HUDEP-2 (cell line): ENCODE data around the gene NFIC.
"Not testable (repeated sequence)": the region's sequence is repeated elsewhere in the genome, so short reads cannot be mapped to it uniquely, and the experiment has no call there.

ENCODE experiments used
- DNase-seq, 76 experiments: peaks; one replicate each; lab custom pipeline; 2025; ENCODE audit not compliant: unreplicated experiment in 76 of 76; lab: John Stamatoyannopoulos, UW

Gene NFIC

GRCh38 chr19:3370214-3370720 lies 3.9 kb downstream of the NFIC start:
- no peak for DNase-seq

DNA sequence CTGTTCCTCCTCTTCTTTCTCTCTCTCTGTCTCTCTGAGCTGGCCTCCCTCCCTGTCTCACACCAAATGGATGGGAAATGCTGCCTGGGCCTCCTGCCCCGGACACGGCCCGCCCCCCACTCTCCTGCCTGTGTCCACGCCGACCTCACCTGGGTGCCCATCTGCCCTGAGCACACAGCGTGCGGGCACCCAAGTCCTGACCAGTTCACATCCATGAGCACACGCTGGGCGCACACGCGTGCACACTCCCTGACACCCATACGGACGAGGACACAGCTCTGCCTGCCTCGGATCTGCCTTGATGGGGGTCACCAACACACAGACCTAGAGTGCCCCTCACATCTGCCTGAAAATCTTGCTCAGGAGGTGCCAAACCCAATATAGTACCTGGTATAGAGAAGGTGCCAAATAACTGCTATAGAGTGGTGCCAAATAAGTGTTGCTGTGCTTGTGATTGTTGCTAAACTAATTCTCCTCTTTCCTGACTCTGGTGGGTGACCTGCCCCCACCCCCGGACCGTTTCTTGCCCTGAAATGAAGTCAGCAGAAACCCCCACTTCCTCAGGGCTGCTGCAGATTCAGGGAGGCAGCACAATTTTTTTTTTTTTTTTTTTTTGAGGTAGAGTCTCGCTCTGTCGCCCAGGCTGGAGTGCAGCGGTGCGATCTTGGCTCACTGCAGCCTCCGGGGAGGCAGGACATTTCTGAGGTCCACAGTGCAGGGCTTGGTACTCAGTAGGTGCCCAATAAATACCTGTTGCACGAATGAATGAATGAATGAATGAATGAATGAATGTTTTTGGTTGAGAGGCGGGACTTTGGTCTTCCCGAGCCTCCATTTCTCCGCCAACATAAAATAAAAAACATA lies 4.6 kb downstream of the NFIC start:
- no peak for DNase-seq

- DNase-seq: no peak
Observed at GRCh38 chr19:3372413-3372812, 6.0 kb downstream of the NFIC start.

- DNase-seq: no peak
Observed at GRCh38 chr19:3373971-3374368, 7.6 kb downstream of the NFIC start.

DNA sequence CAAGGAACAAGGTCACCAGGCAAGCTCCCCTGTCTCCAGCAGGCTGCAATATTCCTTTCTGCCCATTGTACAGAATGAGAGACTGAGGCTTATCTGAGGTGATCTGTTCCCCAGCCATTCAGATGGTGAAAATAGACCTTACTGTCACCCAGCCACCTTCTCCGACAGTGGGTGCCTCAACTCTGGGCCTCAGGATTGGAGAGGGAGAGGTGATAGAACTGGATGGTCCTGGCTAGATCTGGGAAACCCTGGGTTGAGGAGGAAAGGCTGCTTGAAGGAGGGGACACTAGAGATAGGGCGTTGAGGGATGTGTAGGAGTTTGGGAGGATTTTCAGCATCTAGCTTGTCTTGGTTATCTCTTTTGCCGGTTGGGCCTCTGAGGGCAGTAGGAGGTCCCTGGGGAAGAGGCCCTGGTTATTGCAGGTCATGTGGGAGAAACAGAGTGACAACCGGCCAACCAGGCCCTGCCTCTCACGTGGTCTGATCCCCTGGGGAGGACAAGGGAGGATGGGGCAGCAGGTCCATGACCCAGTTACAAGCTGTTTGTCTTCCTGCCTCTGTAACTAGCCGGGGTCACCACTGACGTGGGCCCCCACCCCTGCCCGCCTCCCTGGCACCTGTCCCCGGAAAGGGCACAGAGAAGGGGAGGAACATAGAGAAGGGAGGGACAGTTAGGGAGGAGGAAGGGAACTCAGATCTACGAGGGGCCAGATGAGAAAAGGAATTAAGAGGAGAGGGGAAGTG lies 8.2 kb downstream of the NFIC start:
- peak in 72 of 76 experiments; percentile 43 to 88 (median 71) for DNase-seq

DNA sequence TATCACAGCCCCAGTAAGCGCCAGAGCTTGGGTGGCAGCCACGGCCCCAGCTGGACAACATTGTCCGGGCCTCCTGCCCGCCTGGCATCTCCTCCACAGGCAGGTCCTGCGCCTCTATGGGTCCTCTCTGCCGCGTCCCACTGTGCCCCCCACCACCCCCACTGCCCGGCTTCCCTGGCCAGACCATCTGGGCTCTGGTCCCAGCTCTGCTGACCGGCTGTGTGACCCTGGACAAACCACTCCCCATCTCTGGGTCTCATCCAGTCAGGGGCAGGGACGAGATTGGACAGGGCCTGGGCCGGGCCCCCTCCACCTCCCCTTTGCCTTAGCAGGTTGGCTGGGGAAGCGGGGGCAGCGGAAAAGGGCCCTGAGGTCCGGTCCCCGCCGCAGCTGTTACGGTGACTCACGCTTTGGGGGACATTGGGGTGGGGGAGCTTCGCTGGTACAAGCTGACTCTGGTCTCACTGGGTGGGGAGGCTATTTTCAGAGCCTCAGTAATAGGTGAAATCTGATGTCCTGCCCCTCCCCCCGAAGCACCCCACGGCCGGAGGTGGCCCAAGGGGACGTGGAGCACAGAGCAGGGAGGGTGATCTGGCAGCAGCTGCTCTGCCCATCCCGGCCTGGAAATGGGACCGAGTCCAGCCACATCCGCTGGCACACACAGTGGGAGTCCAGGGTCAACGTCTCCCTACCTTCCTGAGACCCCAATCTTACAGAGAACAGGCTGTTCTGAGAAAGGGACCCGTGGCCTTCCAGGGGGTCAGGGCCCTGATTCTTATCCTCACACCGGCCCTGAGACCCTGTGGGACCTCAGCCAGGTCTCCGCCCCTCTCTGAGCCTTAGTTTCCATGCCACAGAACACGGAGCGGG lies 9.1 kb downstream of the NFIC start:
- peak in 29 of 76 experiments; percentile 18 to 67 (median 47) for DNase-seq

DNA sequence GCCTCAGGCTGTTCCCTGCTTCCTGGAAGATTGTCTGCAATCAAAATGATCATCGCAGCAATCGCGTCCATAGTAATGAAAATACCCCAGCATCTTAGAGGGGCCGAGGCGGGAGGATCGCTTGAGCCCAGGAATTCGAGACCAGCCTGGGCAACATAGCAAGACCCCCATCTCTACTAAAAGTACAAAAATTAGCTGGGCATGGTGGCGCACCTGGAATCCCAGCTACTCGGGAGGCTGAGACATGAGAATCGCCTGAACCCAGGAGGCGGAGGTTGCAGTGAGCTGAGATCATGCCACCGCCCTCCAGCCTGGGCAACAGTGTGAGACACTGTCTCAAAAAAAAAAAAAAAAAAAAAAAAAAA lies 9.7 kb downstream of the NFIC start:
- DNase-seq: not testable (repeated sequence)

GRCh38 chr19:3378352-3379150 lies 12.2 kb downstream of the NFIC start:
- DNase-seq: peak in 63 of 76 experiments; percentile 23 to 86 (median 64)

- DNase-seq: no peak
Observed at GRCh38 chr19:3380829-3381228, 14.4 kb downstream of the NFIC start.

GRCh38 chr19:3381701-3382372 lies 15.5 kb downstream of the NFIC start:
- no peak for DNase-seq

DNA sequence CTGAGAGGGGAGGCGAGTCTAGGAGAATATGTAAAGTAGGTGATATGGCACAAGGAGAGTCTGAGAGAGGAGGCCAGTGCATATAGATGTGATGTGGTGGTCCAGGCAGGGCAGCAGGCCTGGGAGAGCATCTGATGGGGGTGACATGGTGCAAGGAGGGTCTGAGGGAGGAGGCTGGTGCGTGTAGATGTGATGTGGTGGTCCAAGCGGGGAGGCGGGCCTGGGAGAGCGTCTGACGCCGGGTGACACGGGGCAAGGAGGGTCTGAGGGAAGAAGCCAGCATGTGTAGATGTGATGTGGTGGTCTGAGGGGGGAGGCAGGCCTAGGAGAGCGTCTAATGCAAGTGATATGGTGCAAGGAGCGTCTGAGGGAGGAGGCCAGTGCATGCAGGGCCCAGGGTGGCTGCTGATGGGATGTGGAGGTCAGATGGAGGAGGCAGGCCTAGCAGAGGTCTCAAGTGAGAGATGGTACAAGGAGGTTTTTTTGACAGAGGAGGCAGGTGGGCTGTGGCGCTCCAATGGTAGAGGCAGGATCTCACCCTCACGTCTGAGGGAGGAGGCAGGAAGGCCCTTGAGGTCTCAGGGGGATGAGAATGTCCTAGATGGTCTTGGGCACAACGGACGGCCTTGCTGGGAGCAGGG lies 16.2 kb downstream of the NFIC start:
- no peak for DNase-seq

GRCh38 chr19:3383121-3383722 lies 16.8 kb downstream of the NFIC start:
- DNase-seq: no peak

- DNase-seq: peak in 1 of 76 experiments; percentile 5
Observed at GRCh38 chr19:3386447-3387234, 20.3 kb downstream of the NFIC start.

GRCh38 chr19:3387645-3388589 lies 21.5 kb downstream of the NFIC start:
- peak in 72 of 76 experiments; percentile 55 to 96 (median 87) for DNase-seq

DNA sequence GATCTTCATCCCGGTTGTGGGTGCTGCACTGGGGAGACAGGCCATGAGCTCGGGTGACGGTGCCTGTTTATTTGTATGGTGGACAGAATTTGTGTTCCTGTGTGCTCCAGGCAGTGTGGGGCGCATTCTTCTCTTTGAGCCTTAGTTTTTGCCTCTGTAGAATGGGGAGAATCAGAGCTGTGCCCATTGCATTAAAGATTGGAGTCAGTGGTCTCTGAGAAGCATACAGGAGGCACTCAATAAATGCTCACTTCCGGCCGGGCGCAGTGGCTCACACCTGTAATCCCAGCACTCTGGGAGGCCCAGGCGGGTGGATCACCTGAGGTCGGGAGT lies 23.0 kb downstream of the NFIC start:
- no peak for DNase-seq

GRCh38 chr19:3389876-3390371 lies 23.5 kb downstream of the NFIC start:
- no peak for DNase-seq

GRCh38 chr19:3391911-3392310 lies 25.5 kb downstream of the NFIC start:
- DNase-seq: not testable (repeated sequence)
